A673 (cell line): ENCODE data around the gene PPM1M.

Source experiments
- EZH2 ChIP-seq: fragments of 200-600 bp; sonication (generic); IDR thresholded peaks from 2 replicates; pipeline ENCODE4 v1.6.1; 2017; ENCODE audit warnings: borderline replicate concordance, low read depth, mild to moderate bottlenecking, mixed read lengths, antibody characterized with exemption, low read length; ENCODE audit not compliant: poor library complexity, severe bottlenecking
- TF ChIP-seq, protein P1 (sequence below): fragments of 300-800, 200-600 bp; sonication (generic); conservative IDR thresholded peaks from 2 replicates; pipeline ENCODE4 v1.5.1; 2017; ENCODE audit warnings: low read depth, mild to moderate bottlenecking, antibody characterized with exemption, low read length, moderate library complexity, mixed read lengths

DNA sequence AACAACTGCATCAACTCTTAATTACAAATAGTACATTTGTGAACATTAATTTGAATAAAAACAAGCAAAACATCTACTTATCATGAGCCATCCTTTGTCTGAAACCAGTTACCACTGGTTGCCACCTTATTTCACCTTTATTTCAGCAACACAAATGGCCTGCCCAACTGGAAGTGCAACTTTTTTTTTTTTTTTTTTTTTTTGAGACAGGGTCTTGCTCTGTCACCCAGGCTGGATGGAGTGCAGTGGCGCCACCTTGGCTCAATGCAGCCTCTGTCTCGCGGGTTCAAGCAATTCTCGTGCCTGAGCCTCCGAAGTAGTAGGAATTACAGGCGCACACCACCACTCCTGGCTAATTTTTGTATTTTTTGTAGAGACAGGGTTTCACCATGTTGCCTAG, 19.8 kb downstream of the PPM1M start:
- TF ChIP-seq, protein P1, sequence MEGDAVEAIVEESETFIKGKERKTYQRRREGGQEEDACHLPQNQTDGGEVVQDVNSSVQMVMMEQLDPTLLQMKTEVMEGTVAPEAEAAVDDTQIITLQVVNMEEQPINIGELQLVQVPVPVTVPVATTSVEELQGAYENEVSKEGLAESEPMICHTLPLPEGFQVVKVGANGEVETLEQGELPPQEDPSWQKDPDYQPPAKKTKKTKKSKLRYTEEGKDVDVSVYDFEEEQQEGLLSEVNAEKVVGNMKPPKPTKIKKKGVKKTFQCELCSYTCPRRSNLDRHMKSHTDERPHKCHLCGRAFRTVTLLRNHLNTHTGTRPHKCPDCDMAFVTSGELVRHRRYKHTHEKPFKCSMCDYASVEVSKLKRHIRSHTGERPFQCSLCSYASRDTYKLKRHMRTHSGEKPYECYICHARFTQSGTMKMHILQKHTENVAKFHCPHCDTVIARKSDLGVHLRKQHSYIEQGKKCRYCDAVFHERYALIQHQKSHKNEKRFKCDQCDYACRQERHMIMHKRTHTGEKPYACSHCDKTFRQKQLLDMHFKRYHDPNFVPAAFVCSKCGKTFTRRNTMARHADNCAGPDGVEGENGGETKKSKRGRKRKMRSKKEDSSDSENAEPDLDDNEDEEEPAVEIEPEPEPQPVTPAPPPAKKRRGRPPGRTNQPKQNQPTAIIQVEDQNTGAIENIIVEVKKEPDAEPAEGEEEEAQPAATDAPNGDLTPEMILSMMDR, result no peak
- no peak for TF ChIP-seq EZH2
